Stimulated activated CD8-positive, alpha-beta memory T cell treated with anti-CD3 and anti-CD28 coated beads, Interleukin-12 subunit alpha, Interleukin-12 subunit beta, amount 100 ng/mL, for 1 hour (primary cell): ENCODE measurements around the gene PRKD1.

Experiments
- DNase-seq: peaks from one replicate; pipeline ENCODE4 v3.0.0-alpha.2; 2020; ENCODE audit warnings: low read depth

Gene PRKD1

DNA sequence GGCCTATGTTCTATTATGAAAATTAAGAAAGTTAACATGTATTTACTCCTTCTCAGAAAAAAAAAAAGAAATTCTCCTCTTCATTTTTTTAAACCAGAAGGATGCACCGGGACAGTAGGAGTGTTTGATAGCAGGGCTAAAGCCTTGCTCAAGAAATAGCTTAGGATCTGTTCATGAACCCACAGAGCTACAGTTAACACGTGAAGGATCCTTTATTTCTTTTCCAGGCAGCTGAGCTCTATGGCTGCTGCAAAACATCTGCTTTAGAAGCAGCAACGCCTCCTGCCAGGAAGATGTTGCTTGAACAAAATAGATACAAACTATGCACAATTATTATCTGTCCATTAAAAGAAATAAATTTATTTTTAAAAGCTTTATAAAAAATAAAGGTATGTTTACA, 254.8 kb downstream of the PRKD1 start:
- DNase-seq = no peak

DNA sequence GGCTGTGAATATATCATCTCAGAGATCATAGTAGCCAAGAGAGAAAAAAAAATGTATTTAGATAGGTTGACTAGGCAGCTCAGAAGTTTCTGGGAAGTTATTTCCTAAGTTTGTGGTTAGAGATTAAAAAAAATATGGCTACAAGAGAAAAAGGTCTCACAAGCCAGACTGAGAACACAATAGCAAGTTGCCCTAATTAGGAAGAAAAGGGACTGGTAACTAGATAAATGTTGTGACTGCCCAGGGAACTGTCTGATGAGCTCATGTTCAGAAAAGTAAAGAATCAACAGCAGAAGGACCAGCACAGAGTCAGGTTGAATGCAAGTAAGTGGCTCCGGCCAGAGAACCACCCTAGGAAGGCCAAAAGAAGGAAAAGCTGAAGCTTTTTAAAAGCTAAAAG, 256.6 kb downstream of the PRKD1 start:
- DNase-seq = no peak

DNA sequence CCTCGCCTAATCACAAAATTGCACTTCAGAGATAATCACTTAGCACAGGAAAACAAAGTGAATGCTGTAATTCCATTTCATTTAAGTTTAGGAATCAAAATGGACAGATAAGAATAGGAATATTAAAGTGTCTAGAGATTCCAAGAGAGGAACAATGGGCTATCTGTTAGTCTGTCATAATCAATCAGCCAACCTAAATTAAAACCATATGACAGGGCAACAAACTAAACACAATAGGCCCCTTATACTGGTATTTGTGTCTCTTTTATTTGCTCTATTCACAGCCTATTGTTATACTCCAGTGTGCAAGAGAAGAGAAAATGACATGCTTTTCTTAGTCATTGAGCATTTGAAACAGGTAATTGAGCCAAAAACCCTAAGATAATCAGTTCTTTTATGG, 259.4 kb downstream of the PRKD1 start:
- no peak for DNase-seq

DNA sequence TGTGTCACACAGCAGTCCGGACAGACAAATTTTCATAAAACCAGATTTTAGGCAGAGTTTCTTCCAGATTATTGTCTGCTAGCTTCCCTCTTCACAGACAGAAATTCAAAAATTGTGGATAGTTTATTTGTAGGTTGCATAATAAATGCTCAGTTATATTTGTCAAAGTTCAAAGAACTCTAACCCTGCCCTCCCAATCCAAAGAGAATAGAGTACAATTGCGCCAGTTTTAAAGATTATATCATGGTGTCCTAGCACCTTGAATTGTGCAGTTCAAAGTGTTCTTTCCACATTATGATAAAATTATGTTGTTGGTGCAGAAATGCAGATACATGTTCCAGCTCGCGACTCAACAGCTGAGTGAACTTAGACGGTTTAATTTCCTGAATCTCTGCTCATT, 263.1 kb downstream of the PRKD1 start:
- no peak for DNase-seq

DNA sequence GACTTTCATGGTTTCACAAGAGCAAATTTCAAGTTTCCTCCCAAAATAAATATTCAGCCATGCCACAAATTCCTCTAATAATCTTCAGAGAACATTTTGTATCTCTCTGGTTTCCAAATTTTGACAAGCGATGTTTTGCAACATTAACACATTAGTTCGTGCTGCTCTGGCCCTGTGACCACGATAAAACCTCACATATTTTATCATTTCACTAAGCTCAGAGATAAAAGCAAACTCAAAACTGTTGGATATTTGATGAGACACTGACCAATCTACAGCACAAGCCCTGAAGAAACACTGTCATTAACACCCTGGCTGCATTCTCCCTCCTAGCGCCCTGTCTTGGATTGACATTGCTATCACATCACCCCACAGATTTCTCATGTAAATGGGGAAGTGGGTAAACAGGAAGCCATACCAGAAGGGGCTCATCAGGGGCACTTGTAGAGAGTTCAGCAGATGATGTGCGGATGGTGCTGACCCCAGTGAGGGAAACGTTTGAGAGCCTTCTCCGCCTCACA, 264.3 kb downstream of the PRKD1 start:
- DNase-seq = no peak

DNA sequence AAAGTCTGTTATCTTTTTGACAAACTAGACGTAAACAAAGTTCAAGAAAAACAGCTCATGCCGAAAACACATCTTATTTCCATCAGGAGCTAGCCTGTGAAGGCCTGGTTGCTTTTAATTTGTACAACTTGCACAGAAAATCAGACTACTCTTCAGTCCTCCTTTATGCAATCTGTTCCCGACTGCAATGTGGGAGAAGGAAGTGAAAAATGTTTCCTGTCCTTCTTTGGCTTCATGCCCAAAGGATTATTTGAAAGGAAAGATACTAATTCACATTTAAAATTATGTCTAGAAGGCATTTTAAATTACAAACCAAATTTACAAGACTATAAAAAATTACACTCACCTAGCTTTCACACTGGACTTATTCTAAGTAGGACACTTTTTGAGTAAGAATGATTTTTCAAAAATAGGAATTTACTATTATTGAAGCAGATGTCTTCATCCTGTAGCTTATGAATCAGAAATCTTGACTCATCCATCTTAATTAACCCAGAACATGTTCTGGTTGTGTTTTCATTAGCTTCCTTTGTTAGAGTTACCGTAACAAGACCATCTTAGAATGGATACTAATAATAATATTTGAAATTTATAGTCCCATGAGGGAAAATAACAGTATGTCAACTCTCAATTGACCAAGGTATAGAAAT, 272.6 kb downstream of the PRKD1 start:
- no peak for DNase-seq

DNA sequence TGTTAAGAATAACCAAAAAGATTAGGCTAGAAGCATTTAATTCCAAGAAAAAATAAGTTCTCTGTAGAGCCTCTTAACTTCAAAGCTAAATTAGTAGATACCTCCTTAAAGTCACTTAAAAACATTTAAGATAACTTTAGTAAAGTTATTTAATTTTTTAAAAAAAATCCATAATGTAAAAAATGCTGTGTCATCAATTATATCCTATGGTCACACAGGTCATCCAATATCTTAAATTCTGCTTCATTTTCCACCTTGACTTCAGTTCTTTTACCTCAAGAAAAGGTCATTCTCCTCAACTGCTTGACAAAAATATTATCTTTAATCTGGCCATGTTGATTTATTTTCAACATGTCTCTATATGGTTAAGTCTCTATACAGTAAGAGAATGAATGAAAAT, 274.3 kb downstream of the PRKD1 start:
- DNase-seq = no peak

DNA sequence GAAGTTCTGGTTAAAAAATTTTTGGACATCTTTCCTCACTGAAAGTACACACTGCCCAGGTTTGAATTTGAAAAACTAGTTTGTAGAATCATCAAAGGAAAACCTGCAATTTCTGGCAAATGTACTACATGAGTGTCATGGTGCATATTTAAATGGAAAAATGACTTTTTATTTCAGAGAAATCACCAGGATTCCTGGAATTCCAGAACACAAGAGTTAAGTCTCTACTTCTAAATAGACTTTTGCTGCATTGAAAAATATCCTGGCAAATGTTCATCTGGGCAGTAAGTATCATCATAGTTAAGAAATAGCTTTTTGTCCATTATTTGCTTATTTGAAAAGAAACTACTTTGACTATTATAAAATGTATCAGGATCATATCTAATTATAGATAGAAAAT, 275.1 kb downstream of the PRKD1 start:
- no peak for DNase-seq

DNA sequence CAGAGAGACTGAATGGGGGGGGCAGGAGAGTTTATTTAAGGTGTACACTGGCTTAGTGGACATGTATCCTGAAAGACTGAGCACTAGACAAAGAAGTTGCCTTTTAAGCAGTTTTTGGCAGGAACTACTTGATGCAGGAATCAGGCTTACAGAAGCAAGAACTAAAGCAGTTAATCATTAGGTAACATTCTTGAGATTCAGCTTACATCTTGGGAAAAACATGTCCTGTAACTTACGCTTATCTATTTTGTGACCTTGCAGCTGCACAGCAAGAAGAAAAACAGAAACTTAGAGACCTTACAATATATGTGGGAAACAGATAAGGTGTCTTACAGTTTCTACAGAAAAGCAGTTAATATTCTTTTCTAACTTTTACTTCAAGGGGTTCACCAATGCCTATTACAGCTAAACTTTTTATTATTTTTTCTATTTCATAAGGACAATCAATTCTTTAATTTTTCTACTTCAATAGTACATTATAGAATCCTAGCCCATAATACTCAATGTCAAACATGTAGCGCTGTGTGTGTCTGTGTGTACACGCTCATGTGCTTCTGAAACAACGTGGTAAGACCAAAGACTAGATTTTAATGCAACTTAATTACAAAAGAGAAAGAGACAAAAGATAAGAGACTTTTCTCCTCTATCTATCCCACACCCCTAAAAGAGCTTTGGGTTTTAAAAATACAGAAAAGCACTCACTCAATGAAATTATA, 276.9 kb downstream of the PRKD1 start:
- DNase-seq = no peak

DNA sequence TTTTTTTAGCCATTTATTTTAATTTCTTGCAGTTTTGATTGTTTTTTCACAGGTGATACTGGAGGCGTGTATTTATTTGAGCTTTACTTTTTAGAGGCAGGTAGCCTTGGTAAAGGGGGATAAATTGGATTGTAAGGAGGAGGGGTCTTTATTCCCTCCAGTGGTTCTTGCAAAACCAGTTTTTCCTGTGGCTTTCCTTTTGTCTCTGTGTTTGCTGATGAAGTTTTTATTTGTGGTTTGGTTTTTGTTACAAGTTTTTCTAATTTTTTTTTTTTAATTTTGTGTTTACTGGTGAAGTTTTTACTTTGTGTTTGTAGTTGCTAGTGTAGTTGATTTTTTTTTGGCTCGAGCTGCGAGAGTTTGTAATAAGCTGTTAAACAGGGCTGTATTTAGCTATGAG, 278.5 kb downstream of the PRKD1 start:
- no peak for DNase-seq

DNA sequence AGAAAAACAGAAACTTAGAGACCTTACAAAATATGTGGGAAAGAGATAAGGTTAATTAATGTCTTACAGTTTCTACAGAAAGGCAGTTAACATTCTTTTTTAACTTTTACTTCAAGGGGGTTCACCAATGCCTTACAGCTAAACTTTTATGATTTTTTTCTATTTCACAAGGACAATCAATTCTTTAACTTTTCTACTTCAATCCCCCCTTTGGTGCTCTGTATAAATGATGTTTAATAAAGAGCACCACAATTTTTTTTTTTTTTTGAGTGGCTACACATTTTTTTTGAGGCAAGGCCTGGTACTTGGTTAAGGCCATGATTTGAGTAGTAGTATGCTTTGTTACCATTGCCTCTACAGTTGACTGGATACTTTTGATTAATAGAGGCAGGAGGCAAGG, 279.6 kb downstream of the PRKD1 start:
- DNase-seq = no peak

DNA sequence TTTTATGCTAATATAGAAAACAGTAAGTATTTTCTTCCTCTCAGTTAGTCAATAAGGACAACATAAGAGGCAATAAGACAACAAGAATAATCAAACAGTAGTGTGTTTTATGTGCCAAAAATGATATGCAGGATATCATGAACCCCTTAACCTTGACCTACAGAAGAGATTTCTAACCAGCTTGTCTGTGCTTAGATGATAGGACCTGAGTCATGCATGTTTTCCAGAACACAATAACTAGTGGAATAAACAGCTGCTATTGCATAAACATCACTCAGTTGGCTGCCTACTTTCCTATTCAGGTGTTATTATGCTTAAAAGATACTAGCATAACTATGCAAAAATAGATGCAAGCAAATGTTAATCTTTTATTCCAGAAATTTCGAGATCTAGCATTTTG, 282.5 kb downstream of the PRKD1 start:
- DNase-seq = no peak

DNA sequence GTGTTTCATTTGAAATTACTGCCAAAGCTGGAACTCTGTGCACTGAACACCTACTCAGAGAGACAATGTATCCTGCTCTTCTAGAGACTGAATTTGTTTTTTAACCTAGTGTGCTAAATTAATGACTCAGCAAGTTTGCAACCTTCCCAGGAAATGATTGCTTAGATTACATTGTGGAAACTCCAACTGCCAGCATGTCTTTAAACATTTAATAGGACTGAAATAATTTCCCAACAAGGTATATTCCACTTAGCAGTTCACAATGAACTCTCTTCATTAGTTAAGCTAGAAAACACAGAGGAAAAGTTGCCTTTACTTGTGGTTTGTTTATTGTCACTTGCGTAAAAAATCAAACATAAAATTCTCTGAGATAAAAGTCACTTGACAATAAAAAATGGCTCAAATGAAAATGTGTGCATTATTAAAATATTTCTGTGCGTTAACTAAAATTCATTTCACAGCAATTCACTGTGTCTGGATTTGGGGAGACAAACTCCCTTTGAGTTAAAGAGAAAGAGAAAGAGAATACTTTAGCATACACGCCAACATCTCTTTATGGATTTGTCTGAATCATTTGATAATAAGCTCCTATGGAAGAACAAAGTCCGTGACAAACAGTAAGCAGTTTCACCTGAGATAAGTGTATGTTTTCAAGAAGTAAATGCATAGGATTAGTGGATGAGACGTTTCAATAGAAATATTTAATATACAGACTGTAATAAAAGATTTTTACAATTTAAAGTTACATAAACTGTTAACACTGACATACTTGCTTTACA, 284.0 kb downstream of the PRKD1 start:
- DNase-seq = no peak

DNA sequence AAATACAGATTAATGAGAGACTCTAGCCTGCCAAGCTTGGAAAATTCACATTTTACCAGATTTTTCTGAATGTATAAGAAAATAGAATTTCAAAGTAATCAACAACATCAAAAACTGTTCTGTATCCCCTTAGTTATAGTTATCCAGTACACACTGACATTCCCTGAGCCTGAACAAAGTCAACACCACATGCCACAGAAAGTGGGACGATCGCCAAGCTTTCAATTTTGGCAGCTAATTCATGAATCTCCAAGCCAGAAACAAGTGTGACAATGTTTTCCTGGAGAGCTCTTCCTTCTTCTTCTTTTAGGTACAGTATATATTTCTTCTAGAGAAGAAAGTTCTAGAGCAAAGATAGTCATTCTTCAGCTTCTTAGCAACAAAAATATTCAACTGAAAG, 290.2 kb downstream of the PRKD1 start:
- no peak for DNase-seq

DNA sequence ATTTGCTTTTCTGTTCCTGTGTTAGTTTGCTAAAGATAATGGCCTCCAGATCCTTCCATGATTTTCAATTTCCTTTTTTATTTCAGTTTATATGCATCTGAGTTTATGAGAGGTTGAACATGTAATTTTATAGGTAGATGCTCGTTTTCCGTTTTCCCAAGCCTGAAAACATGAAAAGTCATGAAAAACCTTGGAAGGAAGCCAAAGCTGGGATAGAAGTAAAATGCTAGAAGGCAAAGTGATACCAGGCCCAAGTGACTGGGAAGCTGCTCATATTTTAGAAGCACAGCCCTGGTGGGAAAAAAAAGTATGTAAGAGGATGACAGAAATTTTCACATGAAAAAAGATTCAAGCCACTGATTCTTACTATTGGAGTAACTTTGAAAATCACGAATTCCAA, 290.8 kb downstream of the PRKD1 start:
- no peak for DNase-seq

DNA sequence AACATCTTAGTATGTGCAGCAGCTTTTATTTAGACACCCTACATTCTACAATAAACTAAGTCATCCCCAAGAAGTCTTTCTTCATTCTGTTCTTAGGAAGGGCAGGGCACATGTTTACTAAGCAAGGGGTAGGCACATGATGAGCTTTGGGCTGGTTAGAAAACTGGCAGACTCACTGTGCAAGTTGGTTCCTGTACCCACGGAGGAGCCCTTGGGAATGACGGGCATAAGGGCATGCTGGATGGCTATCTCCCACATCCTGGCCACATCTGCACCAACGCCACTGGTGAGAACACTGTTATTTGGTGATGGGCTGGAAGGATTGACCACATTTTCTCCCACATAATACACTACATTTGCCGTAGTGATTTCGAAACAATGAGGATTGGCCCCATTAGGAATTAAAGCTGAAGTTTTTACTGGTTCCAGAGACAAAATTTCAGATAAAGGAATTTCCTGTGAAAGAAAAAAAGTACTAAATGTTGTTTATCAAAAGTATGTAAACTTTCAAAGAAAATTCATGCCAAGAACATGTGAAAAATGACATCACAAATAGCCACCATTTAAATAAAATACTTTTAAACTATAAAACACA, 297.0 kb downstream of the PRKD1 start:
- no peak for DNase-seq

DNA sequence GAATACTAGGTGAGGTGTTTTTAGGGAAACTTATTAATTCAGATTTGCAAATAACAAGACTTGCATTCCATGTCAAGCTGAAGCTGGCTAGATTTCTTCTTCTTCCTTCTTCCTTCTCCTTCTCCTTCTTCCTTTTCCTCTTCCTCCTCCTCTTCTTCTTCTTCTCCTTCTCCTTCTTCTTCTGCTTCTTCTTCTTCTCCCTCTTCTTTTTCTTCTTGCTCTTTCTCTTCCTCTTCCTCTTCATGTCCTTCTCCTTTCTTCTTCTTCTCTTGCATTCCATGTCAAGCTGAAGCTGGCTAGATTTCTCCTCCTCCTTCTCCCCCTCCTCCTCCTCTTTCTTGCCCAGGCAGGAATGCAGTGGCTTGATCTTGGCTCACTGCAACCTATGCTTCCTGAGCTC, 297.8 kb downstream of the PRKD1 start:
- no peak for DNase-seq

DNA sequence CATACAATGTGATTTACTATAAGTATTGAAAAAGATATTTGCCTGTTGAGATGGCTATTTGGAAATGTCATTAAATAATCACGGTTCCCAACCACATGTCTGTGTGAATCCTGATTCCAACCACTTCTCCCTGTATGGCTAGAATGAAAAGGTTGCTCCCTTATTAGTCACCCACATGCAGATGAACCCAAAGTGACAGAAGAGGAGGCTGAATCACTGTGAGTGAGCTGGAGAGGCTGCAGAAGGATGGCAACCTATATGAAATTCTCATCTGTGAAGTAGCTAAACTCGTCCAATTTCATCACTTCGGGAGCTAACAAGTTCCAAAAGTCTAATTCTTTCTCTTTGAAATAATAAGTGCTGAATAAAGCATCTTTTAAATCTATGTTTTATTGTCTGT, 300.5 kb downstream of the PRKD1 start:
- DNase-seq = no peak

DNA sequence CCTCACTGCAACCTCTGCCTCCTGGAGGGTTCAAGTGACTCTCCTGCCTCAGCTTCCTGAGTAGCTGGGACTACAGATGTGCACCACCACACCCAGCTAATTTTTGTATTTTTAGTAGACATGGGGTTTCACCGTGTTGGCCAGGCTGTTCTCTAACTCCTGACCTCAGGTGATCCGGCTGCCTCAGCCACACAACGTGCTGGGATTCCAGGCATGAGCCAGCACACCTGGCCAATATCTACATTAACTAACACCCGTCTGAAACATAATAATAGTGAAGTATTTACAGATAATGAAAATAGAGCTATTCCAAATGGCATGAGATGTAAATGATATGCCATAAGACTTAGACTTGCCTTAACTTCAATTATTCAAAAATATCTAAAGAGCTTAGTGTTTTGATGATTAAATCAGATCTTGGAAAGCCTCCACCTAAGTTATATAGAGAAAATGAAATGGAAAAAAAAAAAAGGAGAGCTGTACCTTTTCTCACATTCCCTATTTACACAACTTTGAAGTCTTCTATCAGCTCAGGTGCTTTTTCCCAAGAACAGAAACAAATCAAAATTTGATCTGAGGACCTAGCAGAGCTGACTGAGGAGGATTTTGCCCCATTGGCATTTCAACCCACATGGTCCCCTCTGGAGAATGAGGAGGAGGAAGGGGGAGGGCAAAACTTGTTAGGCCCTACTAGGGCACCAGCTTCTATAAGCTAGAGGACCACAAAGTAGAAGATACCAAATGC, 309.2 kb downstream of the PRKD1 start:
- no peak for DNase-seq

DNA sequence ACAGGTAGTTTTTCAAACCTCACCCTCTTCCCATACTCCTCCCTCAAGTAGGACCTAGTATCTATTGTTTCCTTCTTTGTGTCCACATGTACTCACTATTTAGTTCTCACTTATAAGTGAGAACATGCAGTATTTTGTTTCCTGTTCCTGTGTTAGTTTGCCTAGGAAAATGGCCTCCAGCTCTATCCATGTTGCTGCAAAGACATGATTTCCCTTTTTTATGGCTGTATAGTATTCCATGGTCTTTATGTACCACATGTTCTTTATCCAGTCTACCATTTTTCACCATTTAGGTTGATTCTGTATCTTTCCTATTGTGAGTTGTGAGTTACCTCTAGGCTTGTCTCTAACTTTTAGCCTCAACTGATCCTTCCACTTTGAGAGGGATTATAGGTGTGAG, 310.7 kb downstream of the PRKD1 start:
- DNase-seq = no peak

DNA sequence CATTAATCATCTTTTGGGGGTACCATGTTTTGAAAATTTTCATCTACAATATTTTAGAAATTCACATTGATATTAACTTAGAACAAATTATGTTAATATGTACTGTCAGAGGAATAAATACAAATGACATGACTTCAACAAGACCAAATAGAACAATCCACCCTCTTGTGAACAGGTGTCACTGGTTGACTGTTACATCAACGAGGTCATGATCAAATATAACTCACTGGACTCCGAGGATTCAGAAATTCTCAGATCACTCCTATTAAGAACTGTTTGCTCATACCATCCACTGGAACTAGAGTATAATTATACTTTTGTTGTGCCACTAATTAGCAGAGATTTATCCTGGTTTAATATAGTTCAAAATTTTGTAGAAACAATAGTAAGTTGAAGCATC, 318.8 kb downstream of the PRKD1 start:
- DNase-seq = no peak

DNA sequence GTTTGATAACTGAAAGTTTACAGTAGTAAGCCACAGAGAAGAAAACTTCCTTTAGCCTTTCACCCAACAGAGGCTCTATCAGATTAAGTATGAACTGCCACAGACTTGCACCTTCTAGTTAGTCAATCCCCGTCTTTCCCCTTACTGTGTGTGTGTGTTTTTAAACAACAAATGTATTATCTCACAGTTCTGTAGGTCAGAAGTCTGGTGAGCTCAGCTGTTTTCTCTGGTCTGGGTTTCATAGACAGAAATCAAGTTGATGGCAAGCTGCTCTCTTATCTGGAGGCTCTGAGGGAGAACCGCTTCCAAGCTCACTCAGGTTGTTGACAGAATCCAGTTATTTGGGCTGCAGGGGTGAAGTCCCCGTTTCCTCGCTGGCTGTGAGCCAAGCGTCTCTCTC, 320.5 kb downstream of the PRKD1 start:
- DNase-seq = no peak
